HepG2 (cell line): ENCODE measurements around the gene CTNNBL1.

Experiments
- JUND ChIP-seq: sonication (generic); formaldehyde crosslinking; IDR thresholded peaks from 2 replicates; pipeline ENCODE4 v1.8.0; 2022; ENCODE audit warnings: mild to moderate bottlenecking, missing genetic modification reagents
- TBL1XR1 ChIP-seq: fragments of 150-350 bp; IDR thresholded peaks from 2 replicates; pipeline ENCODE4 v1.6.1; 2014; ENCODE audit warnings: borderline replicate concordance, low read length; ENCODE audit not compliant: partially characterized antibody
- ZNF143 ChIP-seq: sonication (generic); formaldehyde crosslinking; IDR thresholded peaks from 2 replicates; pipeline ENCODE4 v1.4.0; 2020; ENCODE audit warnings: missing genetic modification reagents

DNA sequence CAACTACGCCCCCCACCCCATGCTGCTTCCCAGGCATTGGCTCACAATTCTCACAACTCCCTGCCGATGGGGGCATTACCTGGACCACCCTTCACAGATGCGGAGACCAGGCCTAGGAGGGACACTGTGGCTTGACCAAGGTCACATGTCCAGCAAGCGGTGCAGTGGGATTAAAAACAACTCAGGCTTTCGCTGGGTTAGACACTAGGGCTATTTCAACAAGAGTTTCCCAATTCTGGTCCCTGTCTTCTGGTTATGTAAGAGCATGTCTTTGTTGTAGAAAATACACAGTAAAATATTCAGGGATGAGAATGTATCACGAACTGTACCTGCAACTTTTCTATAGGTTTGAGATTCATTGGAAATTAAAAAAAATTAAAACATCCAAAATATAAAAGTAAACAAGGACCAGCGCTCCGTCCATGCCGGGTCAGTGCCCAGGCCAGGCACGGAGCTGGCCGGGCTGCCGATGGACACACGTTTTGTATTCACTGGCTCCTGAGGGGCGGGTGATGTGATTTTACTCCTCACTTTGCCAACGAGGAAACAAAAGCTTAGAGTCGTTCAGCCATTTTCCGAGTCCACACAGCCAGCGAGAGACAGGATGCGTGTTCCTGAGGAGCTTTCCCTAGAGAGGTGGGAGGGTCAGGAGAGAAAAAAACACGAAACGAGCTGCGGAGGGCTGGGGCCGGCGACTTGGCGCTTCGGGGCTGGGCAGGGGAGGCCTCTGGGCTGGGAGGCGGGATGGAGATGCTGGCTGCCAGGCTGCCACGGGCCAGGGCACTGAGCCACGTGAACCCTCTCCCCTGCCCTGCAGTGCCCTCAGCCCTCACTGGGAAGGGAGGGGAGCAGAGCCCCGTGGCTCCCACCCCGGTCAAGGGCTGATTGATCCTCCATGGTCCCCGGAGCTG is 192.0 kb downstream of the CTNNBL1 start:
- TF ChIP-seq ZNF143 (CRISPR knock-in tag) (no peak), TBL1XR1 (no peak), JUND (CRISPR knock-in tag) (no peak)
